ENCODE measurements around the gene BRD9.
"Not testable (repeated sequence)": the region's sequence is repeated elsewhere in the genome, so short reads cannot be mapped to it uniquely, and the experiment has no call there.

BRD9 gene

DNA sequence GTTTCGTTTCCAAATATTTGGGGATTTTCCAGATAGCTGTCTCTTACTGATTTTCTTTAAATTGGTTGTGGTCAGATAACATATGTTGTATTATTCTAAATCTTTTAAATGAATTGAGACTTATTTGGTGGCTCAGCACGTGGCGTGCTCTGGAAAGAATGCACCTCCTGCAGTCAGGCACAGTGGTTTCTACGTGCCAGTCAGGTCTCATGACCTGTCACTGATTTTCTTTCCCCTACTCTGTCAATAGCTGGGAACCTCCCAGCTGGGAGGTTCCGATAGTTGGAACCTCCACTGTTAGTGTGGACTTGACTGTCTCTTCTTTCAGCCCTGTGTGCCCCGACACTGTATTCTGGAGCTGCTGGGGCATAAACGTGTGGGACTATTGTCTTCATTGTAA, 27.7 kb upstream of the BRD9 start:
- H3K9ac ChIP-seq (ENCODE audit: low read length), result no peak overlapping the region
- no peaks in the 10 kb centered on the region for H3K9me3 ChIP-seq (ENCODE audit: control insufficient read depth, low read length)
- H3K4me3 ChIP-seq (ENCODE audit: low read length), result no peak overlapping the region
- no peaks in the 10 kb centered on the region for H3K4me1 ChIP-seq (ENCODE audit: control insufficient read depth, insufficient read depth, low read length)
- H3K27me3 ChIP-seq (ENCODE audit: control insufficient read depth, insufficient read depth, low read length), result peaks cover 5% of the 10 kb centered on the region
- no peaks in the 10 kb centered on the region for H3K36me3 ChIP-seq (ENCODE audit: control insufficient read depth, insufficient read depth, low read length)

DNA sequence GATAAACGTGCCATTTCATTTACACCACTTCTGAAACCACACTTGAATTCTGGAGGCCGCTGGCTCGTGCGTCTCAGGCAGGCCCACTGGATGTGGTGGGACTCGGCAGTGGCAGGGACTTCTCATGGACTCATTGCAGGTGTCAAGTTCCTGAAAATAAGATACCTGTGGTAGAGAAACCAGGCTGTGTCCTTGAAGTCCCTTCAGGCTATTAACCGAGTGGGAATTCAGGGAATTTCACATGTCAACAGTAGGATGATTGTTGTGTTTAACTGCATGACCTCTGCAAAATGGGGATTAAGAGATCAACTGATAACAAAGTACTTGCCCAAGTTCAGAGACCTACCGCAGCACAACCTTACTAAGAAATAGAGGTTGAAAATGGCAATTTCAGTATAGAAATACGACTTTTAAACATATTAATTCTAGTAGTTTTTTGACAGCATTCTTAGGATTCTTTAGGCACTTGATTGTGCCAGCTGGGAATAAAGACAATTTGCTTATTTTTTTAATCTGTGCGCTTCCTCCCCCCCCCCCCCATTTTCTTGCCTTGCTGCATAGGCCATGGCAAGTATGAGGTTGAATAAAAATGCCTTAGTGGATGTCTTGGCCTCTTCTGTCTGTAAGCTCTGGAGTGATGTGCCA, 26.9 kb upstream of the BRD9 start:
- Histone ChIP-seq H3K36me3 (ENCODE audit: control insufficient read depth, insufficient read depth, low read length) (no peaks in the 10 kb centered on the region), H3K9ac (ENCODE audit: low read length) (no peak overlapping the region), H3K4me3 (ENCODE audit: low read length) (no peak overlapping the region), H3K27me3 (ENCODE audit: control insufficient read depth, insufficient read depth, low read length) (no peaks in the 10 kb centered on the region), H3K9me3 (ENCODE audit: control insufficient read depth, low read length) (no peaks in the 10 kb centered on the region), H3K4me1 (ENCODE audit: control insufficient read depth, insufficient read depth, low read length) (no peaks in the 10 kb centered on the region)

GRCh38 chr5:918717-919116, 26.1 kb upstream of the BRD9 start:
- H3K4me1 ChIP-seq (ENCODE audit: control insufficient read depth, insufficient read depth, low read length); H3K9ac ChIP-seq (ENCODE audit: low read length); H3K9me3 ChIP-seq (ENCODE audit: control insufficient read depth, low read length); H3K27me3 ChIP-seq (ENCODE audit: control insufficient read depth, insufficient read depth, low read length); H3K4me3 ChIP-seq (ENCODE audit: low read length); H3K36me3 ChIP-seq (ENCODE audit: control insufficient read depth, insufficient read depth, low read length): not testable (repeated sequence)

GRCh38 chr5:916441-917293, 24.1 kb upstream of the BRD9 start:
- no peaks in the 10 kb centered on the region for H3K27me3 ChIP-seq (ENCODE audit: control insufficient read depth, insufficient read depth, low read length)
- no peak overlapping the region for H3K4me3 ChIP-seq (ENCODE audit: low read length)
- H3K9ac ChIP-seq (ENCODE audit: low read length), result no peak overlapping the region
- no peaks in the 10 kb centered on the region for H3K9me3 ChIP-seq (ENCODE audit: control insufficient read depth, low read length)
- H3K4me1 ChIP-seq (ENCODE audit: control insufficient read depth, insufficient read depth, low read length), result no peaks in the 10 kb centered on the region
- H3K36me3 ChIP-seq (ENCODE audit: control insufficient read depth, insufficient read depth, low read length), result no peaks in the 10 kb centered on the region

DNA sequence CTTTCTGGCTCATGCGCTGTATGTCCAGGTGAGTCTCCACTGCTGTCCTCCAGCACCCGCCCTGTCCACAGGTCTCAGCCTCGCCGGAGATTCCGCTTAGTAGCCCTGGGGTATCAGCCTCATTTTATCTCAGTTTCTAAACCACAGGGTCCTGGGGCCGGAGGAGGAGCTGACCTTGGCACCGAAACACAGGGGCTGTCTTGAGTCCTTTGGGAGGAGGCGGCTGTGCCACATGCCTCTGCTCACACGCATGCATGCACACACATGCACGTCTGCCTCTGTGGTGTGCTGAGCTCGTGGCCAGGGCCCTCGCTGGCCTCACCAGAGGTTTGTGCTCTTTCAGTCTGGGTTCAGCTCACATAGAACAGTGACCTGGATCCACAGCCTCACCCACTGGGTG, 23.3 kb upstream of the BRD9 start:
- Histone ChIP-seq H3K36me3 (ENCODE audit: control insufficient read depth, insufficient read depth, low read length) (no peaks in the 10 kb centered on the region), H3K9ac (ENCODE audit: low read length) (no peak overlapping the region), H3K4me1 (ENCODE audit: control insufficient read depth, insufficient read depth, low read length) (no peaks in the 10 kb centered on the region), H3K27me3 (ENCODE audit: control insufficient read depth, insufficient read depth, low read length) (no peaks in the 10 kb centered on the region), H3K9me3 (ENCODE audit: control insufficient read depth, low read length) (no peaks in the 10 kb centered on the region), H3K4me3 (ENCODE audit: low read length) (no peak overlapping the region)

GRCh38 chr5:915346-915745, 22.7 kb upstream of the BRD9 start:
- H3K36me3 ChIP-seq (ENCODE audit: control insufficient read depth, insufficient read depth, low read length); H3K27me3 ChIP-seq (ENCODE audit: control insufficient read depth, insufficient read depth, low read length); H3K9ac ChIP-seq (ENCODE audit: low read length); H3K4me3 ChIP-seq (ENCODE audit: low read length); H3K9me3 ChIP-seq (ENCODE audit: control insufficient read depth, low read length); H3K4me1 ChIP-seq (ENCODE audit: control insufficient read depth, insufficient read depth, low read length): not testable (repeated sequence)

DNA sequence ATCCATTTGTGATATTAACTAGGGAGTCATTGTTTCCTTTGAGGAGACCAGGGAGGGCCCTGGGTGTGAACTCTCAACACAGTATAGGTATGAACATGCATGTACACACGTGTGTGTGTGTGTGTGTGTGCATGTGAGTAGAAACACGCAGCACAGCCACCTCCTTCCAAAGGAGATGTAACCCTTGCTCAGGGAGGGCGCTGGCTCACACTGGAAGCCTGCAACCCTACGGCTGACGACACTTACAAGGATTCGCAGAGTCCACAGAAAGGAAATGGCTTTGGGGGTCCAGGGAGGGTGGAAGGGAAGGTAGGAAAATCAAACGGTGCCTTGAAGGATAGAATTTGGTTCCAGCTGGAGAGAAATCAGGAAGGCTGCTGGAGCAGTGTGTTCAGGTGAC, 22.0 kb upstream of the BRD9 start:
- Histone ChIP-seq H3K9ac (ENCODE audit: low read length) (no peak overlapping the region), H3K36me3 (ENCODE audit: control insufficient read depth, insufficient read depth, low read length) (no peaks in the 10 kb centered on the region), H3K4me3 (ENCODE audit: low read length) (no peak overlapping the region), H3K4me1 (ENCODE audit: control insufficient read depth, insufficient read depth, low read length) (no peaks in the 10 kb centered on the region), H3K27me3 (ENCODE audit: control insufficient read depth, insufficient read depth, low read length) (no peaks in the 10 kb centered on the region), H3K9me3 (ENCODE audit: control insufficient read depth, low read length) (no peaks in the 10 kb centered on the region)

DNA sequence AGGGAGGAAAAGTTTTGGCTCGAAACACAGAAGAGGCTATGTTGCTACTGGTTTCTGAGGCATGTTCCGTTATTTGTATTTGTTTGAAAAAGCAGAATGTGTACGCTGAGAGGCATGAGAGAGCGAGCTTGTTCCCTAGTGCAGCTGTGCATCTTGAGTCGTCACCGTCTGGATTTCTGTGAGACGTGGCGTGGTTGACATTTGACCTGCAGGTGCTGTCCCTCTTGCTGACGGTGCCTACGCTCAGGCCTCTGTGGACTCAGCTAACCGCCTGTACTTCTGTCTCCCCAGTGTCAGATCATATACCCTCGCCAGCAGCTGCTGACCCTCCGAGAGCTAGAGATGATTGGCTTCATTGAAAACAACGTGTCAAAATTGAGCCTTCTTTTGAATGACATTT, 21.6 kb upstream of the BRD9 start:
- Histone ChIP-seq H3K4me1 (ENCODE audit: control insufficient read depth, insufficient read depth, low read length) (no peaks in the 10 kb centered on the region), H3K27me3 (ENCODE audit: control insufficient read depth, insufficient read depth, low read length) (no peaks in the 10 kb centered on the region), H3K9me3 (ENCODE audit: control insufficient read depth, low read length) (no peaks in the 10 kb centered on the region), H3K9ac (ENCODE audit: low read length) (no peak overlapping the region), H3K4me3 (ENCODE audit: low read length) (no peak overlapping the region), H3K36me3 (ENCODE audit: control insufficient read depth, insufficient read depth, low read length) (no peaks in the 10 kb centered on the region)

DNA sequence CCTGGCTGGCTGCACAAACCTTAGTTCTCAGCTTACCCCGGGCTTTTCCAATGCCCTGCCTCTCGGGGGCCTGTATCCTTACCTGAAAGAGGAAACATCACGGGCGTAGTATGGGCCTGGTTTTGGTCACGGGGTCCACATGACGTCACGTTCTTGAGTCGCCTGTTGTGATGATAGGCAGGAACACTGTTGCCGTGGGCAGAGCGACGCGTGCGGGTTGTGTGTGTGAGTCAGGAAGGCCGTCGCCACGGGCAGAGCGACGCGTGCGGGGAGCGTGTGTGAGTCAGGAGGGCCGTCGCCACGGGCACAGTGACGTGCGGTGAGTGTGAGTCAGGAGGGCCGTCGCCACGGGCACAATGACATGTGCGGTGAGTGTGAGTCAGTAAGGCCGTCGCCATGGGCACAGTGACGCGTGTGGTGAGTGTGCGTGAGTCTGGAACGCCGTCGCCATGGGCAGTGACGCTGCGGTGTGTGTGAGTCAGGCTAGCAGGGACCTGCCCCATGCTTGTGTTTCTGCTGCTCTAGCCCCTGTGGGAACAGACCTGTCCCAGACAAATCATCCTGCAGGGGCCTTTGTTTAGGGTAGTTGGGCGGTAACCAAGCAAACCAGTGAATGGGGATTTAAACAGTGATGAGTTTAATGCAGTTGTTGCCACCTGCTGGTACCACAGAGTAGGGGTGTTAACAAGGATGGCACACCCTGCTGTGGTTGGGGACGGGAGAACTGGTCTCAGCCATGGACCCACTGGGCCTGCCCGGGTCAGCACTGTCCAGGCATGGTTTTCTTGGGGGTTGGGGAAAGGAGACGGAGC, 19.9 kb upstream of the BRD9 start:
- H3K4me3 ChIP-seq (ENCODE audit: low read length), result no peak overlapping the region
- H3K4me1 ChIP-seq (ENCODE audit: control insufficient read depth, insufficient read depth, low read length), result no peaks in the 10 kb centered on the region
- H3K9ac ChIP-seq (ENCODE audit: low read length), result no peak overlapping the region
- H3K9me3 ChIP-seq (ENCODE audit: control insufficient read depth, low read length), result no peaks in the 10 kb centered on the region
- H3K36me3 ChIP-seq (ENCODE audit: control insufficient read depth, insufficient read depth, low read length), result no peaks in the 10 kb centered on the region
- no peaks in the 10 kb centered on the region for H3K27me3 ChIP-seq (ENCODE audit: control insufficient read depth, insufficient read depth, low read length)

- Histone ChIP-seq H3K9ac (ENCODE audit: low read length) (no peak overlapping the region), H3K9me3 (ENCODE audit: control insufficient read depth, low read length) (no peaks in the 10 kb centered on the region), H3K4me3 (ENCODE audit: low read length) (no peak overlapping the region), H3K4me1 (ENCODE audit: control insufficient read depth, insufficient read depth, low read length) (no peaks in the 10 kb centered on the region), H3K36me3 (ENCODE audit: control insufficient read depth, insufficient read depth, low read length) (no peaks in the 10 kb centered on the region), H3K27me3 (ENCODE audit: control insufficient read depth, insufficient read depth, low read length) (no peaks in the 10 kb centered on the region)
Measured at GRCh38 chr5:911601-912000, 19.0 kb upstream of the BRD9 start.

GRCh38 chr5:910769-911160, 18.2 kb upstream of the BRD9 start:
- no peaks in the 10 kb centered on the region for H3K4me1 ChIP-seq (ENCODE audit: control insufficient read depth, insufficient read depth, low read length)
- no peaks in the 10 kb centered on the region for H3K27me3 ChIP-seq (ENCODE audit: control insufficient read depth, insufficient read depth, low read length)
- H3K9me3 ChIP-seq (ENCODE audit: control insufficient read depth, low read length), result no peaks in the 10 kb centered on the region
- H3K36me3 ChIP-seq (ENCODE audit: control insufficient read depth, insufficient read depth, low read length), result no peaks in the 10 kb centered on the region
- H3K4me3 ChIP-seq (ENCODE audit: low read length), result no peak overlapping the region
- no peak overlapping the region for H3K9ac ChIP-seq (ENCODE audit: low read length)
